ENCODE measurements around the gene MIOS.

MIOS gene

GRCh38 chr7:7581531-7582179, 15.0 kb downstream of the MIOS start:
- no peak for TF ChIP-seq CTCF (IDR thresholded peaks at IDR 0.05; ENCODE audit: low read depth, low read length)
- no peak overlapping the region for H3K4me3 ChIP-seq (ENCODE audit: low read depth, low read length)

GRCh38 chr7:7582596-7582995, 15.9 kb downstream of the MIOS start:
- no peak for TF ChIP-seq CTCF (IDR thresholded peaks at IDR 0.05; ENCODE audit: low read depth, low read length)
- no peak overlapping the region for H3K4me3 ChIP-seq (ENCODE audit: low read depth, low read length)

GRCh38 chr7:7583731-7584130, 17.0 kb downstream of the MIOS start:
- H3K4me3 ChIP-seq (ENCODE audit: low read depth, low read length), result no peak overlapping the region
- TF ChIP-seq CTCF (IDR thresholded peaks at IDR 0.05; ENCODE audit: low read depth, low read length), result no peak

GRCh38 chr7:7584653-7585052, 18.0 kb downstream of the MIOS start:
- TF ChIP-seq CTCF (IDR thresholded peaks at IDR 0.05; ENCODE audit: low read depth, low read length), result no peak
- H3K4me3 ChIP-seq (ENCODE audit: low read depth, low read length), result no peak overlapping the region

- no peak for TF ChIP-seq CTCF (IDR thresholded peaks at IDR 0.05; ENCODE audit: low read depth, low read length)
- no peak overlapping the region for H3K4me3 ChIP-seq (ENCODE audit: low read depth, low read length)
These were observed 18.7 kb downstream of the MIOS start for GRCh38 chr7:7585241-7585928.

GRCh38 chr7:7595451-7595850, 28.8 kb downstream of the MIOS start:
- no peak for TF ChIP-seq CTCF (IDR thresholded peaks at IDR 0.05; ENCODE audit: low read depth, low read length)
- no peak overlapping the region for H3K4me3 ChIP-seq (ENCODE audit: low read depth, low read length)

- no peak overlapping the region for H3K4me3 ChIP-seq (ENCODE audit: low read depth, low read length)
- no peak for TF ChIP-seq CTCF (IDR thresholded peaks at IDR 0.05; ENCODE audit: low read depth, low read length)
These were observed 29.5 kb downstream of the MIOS start for GRCh38 chr7:7596176-7596575.

Measured in WI38 (cell line).